K562 (cell line): ENCODE results near the gene UROD. TPM values are rescaled to one million over a fixed set of nuclear protein-coding genes. Genes with fewer than 3 reads are reported as not detected.

Source experiments
- CHD1 ChIP-seq: fragments of 200-600 bp; sonication (generic); IDR thresholded peaks from one replicate; pipeline ENCODE4 v1.6.1; 2012; ENCODE audit warnings: mild to moderate bottlenecking, moderate library complexity, low read length, inconsistent platforms
- EP300 ChIP-seq: IDR thresholded peaks from 2 replicates; pipeline ENCODE4 v1.6.1; 2012; ENCODE audit warnings: low read length, improper control_type of control experiment
- GABPB2 ChIP-seq: fragments of 250-450 bp; sonication (Bioruptor Pico); conservative IDR thresholded peaks from 2 replicates; pipeline ENCODE4 v1.5.1; 2021; ENCODE audit warnings: mild to moderate bottlenecking
- GTF2A2 ChIP-seq: IDR thresholded peaks from 2 replicates; pipeline ENCODE4 v1.6.1; 2016; ENCODE audit warnings: mild to moderate bottlenecking, missing genetic modification characterization, missing compliant biosample characterization
- MCM2 ChIP-seq: fragments of 450-650 bp; IDR thresholded peaks from 2 replicates; pipeline ENCODE4 v1.6.1; 2017; ENCODE audit warnings: low read depth, mild to moderate bottlenecking
- NBN ChIP-seq: fragments of 450-650 bp; IDR thresholded peaks from 2 replicates; pipeline ENCODE4 v1.6.1; 2016; ENCODE audit warnings: low read depth, mild to moderate bottlenecking
- NEUROD1 ChIP-seq: fragments of 150-350 bp; IDR thresholded peaks from 2 replicates; pipeline ENCODE4 v1.6.1; 2014; ENCODE audit warnings: borderline replicate concordance, low read length, low read depth; ENCODE audit not compliant: partially characterized antibody
- PHB2 ChIP-seq: fragments of 450-650 bp; IDR thresholded peaks from 2 replicates; pipeline ENCODE4 v1.6.1; 2017; ENCODE audit warnings: low read depth
- PHF20 ChIP-seq: fragments of 450-650 bp; IDR thresholded peaks from 2 replicates; pipeline ENCODE4 v1.6.1; 2018; ENCODE audit not compliant: partially characterized antibody
- POLR2G ChIP-seq: fragments of 200-400 bp; formaldehyde crosslinking; IDR thresholded peaks from 2 replicates; pipeline ENCODE4 v1.6.1; 2017; ENCODE audit warnings: low read depth, mild to moderate bottlenecking, antibody characterized with exemption, low read length, moderate library complexity
- RBFOX2 ChIP-seq: fragments of 200-400 bp; formaldehyde crosslinking; IDR thresholded peaks from 2 replicates; pipeline ENCODE4 v1.6.1; 2017; ENCODE audit warnings: low read depth, mild to moderate bottlenecking, low read length, moderate library complexity
- SIN3A ChIP-seq, 2 experiments: fragments of 150-350 bp in 1 of 2; IDR thresholded peaks; 2 replicates each; pipeline ENCODE4 v1.6.1; 2011 to 2016; ENCODE audit warnings: borderline replicate concordance in 2 of 2, low read depth in 2 of 2, low read length in 2 of 2, mild to moderate bottlenecking in 2 of 2, moderate library complexity in 2 of 2; ENCODE audit not compliant: control insufficient read depth in 1 of 2
- SPI1 ChIP-seq: IDR thresholded peaks from 2 replicates; pipeline ENCODE4 v1.6.1; 2011; ENCODE audit warnings: low read depth, low read length, control low read depth, borderline replicate concordance
- XRCC5 ChIP-seq: fragments of 200-400 bp; formaldehyde crosslinking; IDR thresholded peaks from 2 replicates; pipeline ENCODE4 v1.6.1; 2017; ENCODE audit warnings: low read depth, mild to moderate bottlenecking, low read length
- ZC3H4 ChIP-seq: sonication (generic); formaldehyde crosslinking; IDR thresholded peaks from 2 replicates; pipeline ENCODE4 v1.9.0; 2021; ENCODE audit warnings: missing genetic modification reagents, borderline replicate concordance
- ZKSCAN8 ChIP-seq: fragments of 200-800 bp; sonication (Bioruptor generic); IDR thresholded peaks from 2 replicates; pipeline ENCODE4 v1.6.1; 2016; ENCODE audit warnings: missing genetic modification characterization, missing compliant biosample characterization
- ZNF3 ChIP-seq: fragments of 250-450 bp; sonication (Bioruptor Pico); IDR thresholded peaks from 2 replicates; pipeline ENCODE4 v1.5.0; 2021; ENCODE audit warnings: mild to moderate bottlenecking, moderate library complexity
- ZNF445 ChIP-seq: fragments of 250-450 bp; sonication (Bioruptor Pico); IDR thresholded peaks from 2 replicates; pipeline ENCODE4 v1.4.0; 2020; ENCODE audit warnings: low read depth, mild to moderate bottlenecking, moderate library complexity
- polyA plus RNA-seq, 8 experiments: library from polyadenylated mRNA; depleted of rRNA in 4 of 8; stranded (reverse) in 5 of 8; unstranded in 3 of 8; fragments of >200 nt; fragmentation: Nextera tagmentation in 2 of 8; fragmentation: Illumina TruSeq in 1 of 8; extraction: Ambion mirVana in 2 of 8; extraction: Trizol in 1 of 8; gene quantifications; 2 replicates each; pipeline versions ENCODE4 v1.2.1 to v1.2.3, GENCODE V29; 2011 to 2014; ENCODE audit warnings: inconsistent platforms in 1 of 8, missing spikeins in 1 of 8
- total RNA-seq, 7 experiments: library from RNA; depleted of rRNA in 6 of 7; stranded (reverse); fragments of >200 nt in 6 of 7; fragmentation: Illumina TruSeq in 2 of 7; extraction: Trizol in 2 of 7; gene quantifications; 2 replicates each; pipeline versions ENCODE4 v1.2.1 to v1.2.3, GENCODE V29; 2011 to 2021; ENCODE audit warnings: low replicate concordance in 1 of 7
- TF ChIP-seq, protein P1 (sequence below), 2 experiments: fragments of 200-800 bp in 1 of 2; sonication (Bioruptor generic) in 1 of 2; sonication (generic) in 1 of 2; formaldehyde crosslinking in 1 of 2; IDR thresholded peaks in 1 of 2; conservative IDR thresholded peaks in 1 of 2; 2 replicates each; pipeline versions ENCODE4 v1.5.0 to v1.6.1; 2016 to 2020; ENCODE audit warnings: missing compliant biosample characterization in 1 of 2, missing genetic modification characterization in 1 of 2, missing genetic modification reagents in 1 of 2
- TF ChIP-seq, protein P2 (sequence below): sonication (generic); formaldehyde crosslinking; IDR thresholded peaks from 2 replicates; pipeline ENCODE4 v1.8.0; 2023; ENCODE audit warnings: mild to moderate bottlenecking, missing genetic modification reagents
- TF ChIP-seq, protein P3 (sequence below): fragments of 150-350 bp; conservative IDR thresholded peaks from 2 replicates; pipeline ENCODE4 v1.6.1; 2014; ENCODE audit warnings: low read length
- TF ChIP-seq, protein P4 (sequence below): fragments of 250-450 bp; sonication (Bioruptor Pico); IDR thresholded peaks from 2 replicates; pipeline ENCODE4 v1.8.0; 2021; ENCODE audit warnings: moderate library complexity, mild to moderate bottlenecking, inconsistent platforms

UROD gene
- total and polyA plus RNA-seq, 9 of the 15 experiments (the other 6 are each of a cell fraction or from before 2014, with no cell fraction given) = 533 to 2,933 (median 1,100) TPM

DNA sequence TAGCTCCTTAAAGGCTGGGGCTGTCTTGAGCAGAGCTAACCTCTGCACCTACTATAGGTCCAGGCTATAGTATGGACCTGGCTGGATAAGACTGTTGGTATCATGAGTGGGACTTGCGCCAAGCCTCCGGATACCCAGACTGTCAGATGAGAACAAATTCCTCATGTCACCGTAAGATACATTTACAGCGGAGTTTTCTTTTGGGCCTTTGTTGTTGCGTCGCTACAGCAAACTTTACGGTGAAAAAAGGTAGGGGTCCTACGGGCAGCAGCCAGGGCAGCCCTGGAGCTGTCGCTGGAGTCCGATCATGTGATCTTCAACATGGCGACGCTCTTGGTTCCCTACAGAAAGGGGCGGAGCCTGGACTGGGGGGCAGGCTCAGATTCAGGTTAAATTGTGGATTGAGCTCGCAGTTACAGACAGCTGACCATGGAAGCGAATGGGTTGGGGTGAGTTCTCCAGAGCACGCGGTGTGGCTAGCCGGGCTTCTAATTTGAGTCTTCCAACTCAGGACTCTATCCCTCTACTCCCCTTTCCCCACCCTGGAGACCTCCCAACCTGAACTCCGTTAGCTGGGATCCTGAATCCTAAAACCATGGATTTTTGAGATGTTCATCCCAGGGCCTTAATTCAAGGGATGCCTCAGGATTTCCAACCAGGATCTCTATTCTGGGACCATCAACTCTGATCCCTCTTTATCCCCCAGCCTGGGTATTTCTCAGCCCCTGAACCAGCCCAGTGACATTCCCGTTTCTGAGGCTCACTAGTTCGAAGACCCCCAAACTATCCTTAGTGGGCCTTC is at the start of gene UROD (continued):
- TF ChIP-seq, protein P1, sequence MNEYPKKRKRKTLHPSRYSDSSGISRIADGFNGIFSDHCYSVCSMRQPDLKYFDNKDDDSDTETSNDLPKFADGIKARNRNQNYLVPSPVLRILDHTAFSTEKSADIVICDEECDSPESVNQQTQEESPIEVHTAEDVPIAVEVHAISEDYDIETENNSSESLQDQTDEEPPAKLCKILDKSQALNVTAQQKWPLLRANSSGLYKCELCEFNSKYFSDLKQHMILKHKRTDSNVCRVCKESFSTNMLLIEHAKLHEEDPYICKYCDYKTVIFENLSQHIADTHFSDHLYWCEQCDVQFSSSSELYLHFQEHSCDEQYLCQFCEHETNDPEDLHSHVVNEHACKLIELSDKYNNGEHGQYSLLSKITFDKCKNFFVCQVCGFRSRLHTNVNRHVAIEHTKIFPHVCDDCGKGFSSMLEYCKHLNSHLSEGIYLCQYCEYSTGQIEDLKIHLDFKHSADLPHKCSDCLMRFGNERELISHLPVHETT (CRISPR knock-in tag; conservative IDR thresholded peaks at IDR 0.05 in 1 of 2, IDR thresholded peaks at IDR 0.05 in 1 of 2) = peak in 1 of 2 experiments; percentile 67; a peak in 2 of 4 replicates
- TF ChIP-seq PHF20 (peak; percentile 98), GTF2A2 (tag) (peak; percentile 63; the same call in 1 of the 2 replicates), POLR2G (peak; percentile 81), CHD1 (peak; percentile 99), NEUROD1 (peak; percentile 99), ZNF445 (CRISPR knock-in tag) (no peak), MCM2 (no peak), SIN3A (IDR thresholded peaks at IDR 0.05; ENCODE audit: borderline replicate concordance in 2 of 2, control insufficient read depth in 1 of 2, low read depth in 2 of 2, low read length in 2 of 2) (peak; percentile 94 to 96; a peak in 3 of 4 replicates), PHB2 (no peak), GABPB2 (no peak), ZC3H4 (CRISPR knock-in tag) (no peak), SPI1 (0 out of 2 replicates have a peak, but pooled peaks have one; percentile 30), RBFOX2 (peak; percentile 85), ZNF3 (CRISPR knock-in tag) (0 out of 2 replicates have a peak, but pooled peaks have one; percentile 32), XRCC5 (peak; percentile 48; the same call in 1 of the 2 replicates), ZKSCAN8 (CRISPR knock-in tag) (no peak), EP300 (peak; percentile 72; the same call in 1 of the 2 replicates), NBN (no peak)
- TF ChIP-seq, protein P2, sequence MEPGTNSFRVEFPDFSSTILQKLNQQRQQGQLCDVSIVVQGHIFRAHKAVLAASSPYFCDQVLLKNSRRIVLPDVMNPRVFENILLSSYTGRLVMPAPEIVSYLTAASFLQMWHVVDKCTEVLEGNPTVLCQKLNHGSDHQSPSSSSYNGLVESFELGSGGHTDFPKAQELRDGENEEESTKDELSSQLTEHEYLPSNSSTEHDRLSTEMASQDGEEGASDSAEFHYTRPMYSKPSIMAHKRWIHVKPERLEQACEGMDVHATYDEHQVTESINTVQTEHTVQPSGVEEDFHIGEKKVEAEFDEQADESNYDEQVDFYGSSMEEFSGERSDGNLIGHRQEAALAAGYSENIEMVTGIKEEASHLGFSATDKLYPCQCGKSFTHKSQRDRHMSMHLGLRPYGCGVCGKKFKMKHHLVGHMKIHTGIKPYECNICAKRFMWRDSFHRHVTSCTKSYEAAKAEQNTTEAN (CRISPR knock-in tag) = peak; percentile 90
- TF ChIP-seq, protein P3, sequence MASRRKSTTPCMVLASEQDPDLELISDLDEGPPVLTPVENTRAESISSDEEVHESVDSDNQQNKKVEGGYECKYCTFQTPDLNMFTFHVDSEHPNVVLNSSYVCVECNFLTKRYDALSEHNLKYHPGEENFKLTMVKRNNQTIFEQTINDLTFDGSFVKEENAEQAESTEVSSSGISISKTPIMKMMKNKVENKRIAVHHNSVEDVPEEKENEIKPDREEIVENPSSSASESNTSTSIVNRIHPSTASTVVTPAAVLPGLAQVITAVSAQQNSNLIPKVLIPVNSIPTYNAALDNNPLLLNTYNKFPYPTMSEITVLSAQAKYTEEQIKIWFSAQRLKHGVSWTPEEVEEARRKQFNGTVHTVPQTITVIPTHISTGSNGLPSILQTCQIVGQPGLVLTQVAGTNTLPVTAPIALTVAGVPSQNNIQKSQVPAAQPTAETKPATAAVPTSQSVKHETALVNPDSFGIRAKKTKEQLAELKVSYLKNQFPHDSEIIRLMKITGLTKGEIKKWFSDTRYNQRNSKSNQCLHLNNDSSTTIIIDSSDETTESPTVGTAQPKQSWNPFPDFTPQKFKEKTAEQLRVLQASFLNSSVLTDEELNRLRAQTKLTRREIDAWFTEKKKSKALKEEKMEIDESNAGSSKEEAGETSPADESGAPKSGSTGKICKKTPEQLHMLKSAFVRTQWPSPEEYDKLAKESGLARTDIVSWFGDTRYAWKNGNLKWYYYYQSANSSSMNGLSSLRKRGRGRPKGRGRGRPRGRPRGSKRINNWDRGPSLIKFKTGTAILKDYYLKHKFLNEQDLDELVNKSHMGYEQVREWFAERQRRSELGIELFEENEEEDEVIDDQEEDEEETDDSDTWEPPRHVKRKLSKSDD = peak; percentile 93; the same call in 1 of the 2 replicates
- TF ChIP-seq, protein P4, sequence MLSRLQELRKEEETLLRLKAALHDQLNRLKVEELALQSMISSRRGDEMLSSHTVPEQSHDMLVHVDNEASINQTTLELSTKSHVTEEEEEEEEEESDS = no peak
